GM19238 (cell line): ENCODE results near the gene CBLC.
A peak's percentile ranks its signal among the peaks of the same experiment; 100 is the strongest.

Source experiments
- DNase-seq: peaks from one replicate; pipeline ENCODE4 v3.0.0; 2011; ENCODE audit warnings: low spot score; ENCODE audit not compliant: insufficient read length

CBLC gene

GRCh38 chr19:44799627-44800346 is 22.1 kb downstream of the CBLC start:
- no peak for DNase-seq

GRCh38 chr19:44800461-44800860 is 22.8 kb downstream of the CBLC start:
- peak; percentile 94 for DNase-seq

GRCh38 chr19:44803442-44804428 is 26.0 kb downstream of the CBLC start:
- no peak for DNase-seq

- DNase-seq = no peak
These were observed 28.6 kb downstream of the CBLC start for GRCh38 chr19:44806291-44806690.

- DNase-seq = no peak
These were observed 29.5 kb downstream of the CBLC start for GRCh38 chr19:44807162-44807561.

- no peak for DNase-seq
These were observed 30.2 kb downstream of the CBLC start for GRCh38 chr19:44807652-44808462.

- no peak for DNase-seq
These were observed 31.0 kb downstream of the CBLC start, which contains the start of gene BCAM for GRCh38 chr19:44808463-44809371. BCAM (plus strand) TSS chr19:44809103; CDS start chr19:44809125, 22 bp downstream.

- no peak for DNase-seq
These were observed 32.0 kb downstream of the CBLC start for GRCh38 chr19:44809577-44810233.

- DNase-seq = no peak
These were observed 32.8 kb downstream of the CBLC start for GRCh38 chr19:44810234-44811121.

GRCh38 chr19:44811122-44811419 is 33.4 kb downstream of the CBLC start:
- no peak for DNase-seq

- DNase-seq = no peak
These were observed 34.5 kb downstream of the CBLC start for GRCh38 chr19:44812142-44812718.

- DNase-seq = no peak
These were observed 35.6 kb downstream of the CBLC start for GRCh38 chr19:44813070-44813840.

GRCh38 chr19:44813841-44814470 is 36.3 kb downstream of the CBLC start:
- DNase-seq = no peak

GRCh38 chr19:44814517-44814916 is 36.8 kb downstream of the CBLC start:
- no peak for DNase-seq

- DNase-seq = no peak
These were observed 38.6 kb downstream of the CBLC start for GRCh38 chr19:44816301-44816700.

- no peak for DNase-seq
These were observed 40.2 kb downstream of the CBLC start for GRCh38 chr19:44817725-44818465.
